Measurements from ENCODE around the gene CKB. TPM values are rescaled to one million over a fixed set of nuclear protein-coding genes. Genes with fewer than 3 reads are reported as not detected.

The CKB gene
- total and polyA plus RNA-seq, 4 donors = 9.0 to 32.9 (median 20.4) TPM

GRCh38 chr14:103551338-103551762 is 28.7 kb upstream of the CKB start:
- no peak for TF ChIP-seq SP1 (IDR thresholded peaks at IDR 0.05)
- no peak for TF ChIP-seq NR2F2 (IDR thresholded peaks at IDR 0.05)
- no peak for TF ChIP-seq RAD21 (IDR thresholded peaks at IDR 0.05)
- no peak for TF ChIP-seq GABPA (IDR thresholded peaks at IDR 0.05 in 1 of 2, conservative IDR thresholded peaks at IDR 0.05 in 1 of 2)
- no peak for TF ChIP-seq FOXA1 (IDR thresholded peaks at IDR 0.05)
- no peak for TF ChIP-seq ZBTB33 (IDR thresholded peaks at IDR 0.05)
- TF ChIP-seq TAF1 (conservative IDR thresholded peaks at IDR 0.05) = no peak
- TF ChIP-seq JUND (IDR thresholded peaks at IDR 0.05) = no peak
- no peak for TF ChIP-seq HNF4G (IDR thresholded peaks at IDR 0.05)
- no peak for TF ChIP-seq YY1 (IDR thresholded peaks at IDR 0.05)
- TF ChIP-seq HNF4A (conservative IDR thresholded peaks at IDR 0.05) = no peak
- no peak for TF ChIP-seq FOXA2 (IDR thresholded peaks at IDR 0.05)
- Histone ChIP-seq H3K36me3 (ENCODE audit: control insufficient read depth in 4 of 4, insufficient read depth in 3 of 4, low read depth in 1 of 4, low read length in 3 of 4) (peaks cover 0 to 2% (median 0%) of the 10 kb centered on the region in 4 donors), H3K4me1 (ENCODE audit: control insufficient read depth in 4 of 4, insufficient read depth in 4 of 4, low read length in 3 of 4) (no peaks in the 10 kb centered on the region), H3K4me3 (ENCODE audit: low read depth in 1 of 3, low read length in 3 of 3) (no peak overlapping the region), H3K9me3 (ENCODE audit: control insufficient read depth in 4 of 4, low read length in 3 of 4) (no peaks in the 10 kb centered on the region), H3K9ac (ENCODE audit: low read depth in 1 of 2, low read length in 2 of 2) (no peak overlapping the region), H3K27me3 (ENCODE audit: control insufficient read depth in 4 of 4, insufficient read depth in 4 of 4, low read length in 3 of 4) (no peaks in the 10 kb centered on the region), H3K27ac (ENCODE audit: low read depth in 1 of 2, low read length in 2 of 2) (no peak overlapping the region)
- DNase-seq (ENCODE audit: low spot score) = no peak
- WGBS = 87% methylated on average over 17 of the region's 17 CpGs

GRCh38 chr14:103550451-103551337 is 28.1 kb upstream of the CKB start:
- 85% methylated on average over 22 of the region's 22 CpGs for WGBS
- H3K4me3 ChIP-seq (ENCODE audit: low read depth in 1 of 3, low read length in 3 of 3) = no peak overlapping the region

More at GRCh38 chr14:103550451-103551337, 28.1 kb upstream of the CKB start:
- no peak overlapping the region for H3K27ac ChIP-seq (ENCODE audit: low read depth in 1 of 2, low read length in 2 of 2)
- H3K9ac ChIP-seq (ENCODE audit: low read depth in 1 of 2, low read length in 2 of 2) = no peak overlapping the region
- no peaks in the 10 kb centered on the region for H3K27me3 ChIP-seq (ENCODE audit: control insufficient read depth in 4 of 4, insufficient read depth in 4 of 4, low read length in 3 of 4)
- no peak for TF ChIP-seq RXRA (IDR thresholded peaks at IDR 0.05)
- no peak for TF ChIP-seq CTCF (IDR thresholded peaks at IDR 0.05; ENCODE audit: low read depth, low read length, missing input control)
- no peak for TF ChIP-seq SP1 (IDR thresholded peaks at IDR 0.05)
- DNase-seq (ENCODE audit: low spot score) = no peak
- H3K36me3 ChIP-seq (ENCODE audit: control insufficient read depth in 4 of 4, insufficient read depth in 3 of 4, low read depth in 1 of 4, low read length in 3 of 4) = peaks cover 0 to 2% (median 0%) of the 10 kb centered on the region in 4 donors
- H3K9me3 ChIP-seq (ENCODE audit: control insufficient read depth in 4 of 4, low read length in 3 of 4) = no peaks in the 10 kb centered on the region
- H3K4me1 ChIP-seq (ENCODE audit: control insufficient read depth in 4 of 4, insufficient read depth in 4 of 4, low read length in 3 of 4) = no peaks in the 10 kb centered on the region

Data from liver (tissue), 9 donors.